T-helper 1 cell treated with Interleukin-12 subunit alpha and Interleukin-12 subunit beta and Interleukin-4 antibody, amounts not matched to agents 30 ng/mL and 1 ng/mL, for 36 hours (primary cell): Measurements from ENCODE around the gene SLU7. TPM values are rescaled to one million over a fixed set of nuclear protein-coding genes. Genes with fewer than 3 reads are reported as not detected.

Experiments
- intact Hi-C: fragments of 100-400 bp; cut with micrococcal nuclease; formaldehyde crosslinking; loops from one replicate; pipeline ENCODE4 v1.15.1; 2024
- total RNA-seq: library from RNA; stranded (reverse); gene quantifications from 2 replicates; pipeline ENCODE4 v1.2.3, GENCODE V29; 2022

The SLU7 gene
- total RNA-seq, 1 donor from 2014 or later = 55.2 TPM

GRCh38 chr5:160370713-160371034 is 48.2 kb downstream of the SLU7 start:
- intact Hi-C loops = no loop called here

DNA sequence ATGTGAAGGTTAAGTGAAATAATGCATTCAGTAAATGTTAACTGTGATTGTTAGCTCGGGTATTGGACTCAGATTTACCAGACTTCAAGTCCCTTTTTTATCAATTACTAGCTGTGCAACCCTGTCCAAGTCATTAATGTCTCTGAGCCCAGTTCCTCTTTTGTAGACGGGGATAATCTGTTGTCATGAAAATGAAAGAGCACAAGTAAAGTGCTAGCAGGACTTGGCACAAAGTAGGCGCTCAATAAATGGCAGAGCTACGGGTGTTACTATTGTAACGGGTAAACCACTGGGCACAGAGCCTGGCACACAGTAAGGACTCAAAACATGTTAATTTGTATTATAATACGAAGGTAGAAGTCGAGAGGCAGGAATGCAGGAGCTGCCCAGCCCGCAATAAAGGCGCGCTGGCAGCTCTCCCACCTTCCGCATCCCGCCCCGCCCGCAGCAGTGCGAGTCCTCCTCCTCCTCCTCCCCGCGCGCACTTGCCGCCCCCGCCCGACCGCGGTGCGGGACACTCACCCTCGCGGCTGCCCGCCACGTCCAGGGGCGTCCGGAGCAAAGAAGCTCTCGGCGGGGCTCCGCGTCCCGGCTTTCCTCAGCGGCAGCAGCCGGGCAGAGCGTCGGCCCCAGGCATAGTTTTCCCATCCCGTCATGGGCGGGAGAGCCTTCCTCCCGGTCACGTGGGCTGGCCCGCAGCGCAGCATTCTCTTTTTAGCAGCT is 48.7 kb downstream of the SLU7 start, which contains the start of gene C1QTNF2:
C1QTNF2 (minus strand) TSS at position 637 of the 723 bp plus-strand sequence. CDS start 15,615 bp downstream, outside the sequence.
- intact Hi-C loops = no loop called here

- intact Hi-C loops = no loop called here
Observed at GRCh38 chr5:160367885-160368284, 51.0 kb downstream of the SLU7 start.

DNA sequence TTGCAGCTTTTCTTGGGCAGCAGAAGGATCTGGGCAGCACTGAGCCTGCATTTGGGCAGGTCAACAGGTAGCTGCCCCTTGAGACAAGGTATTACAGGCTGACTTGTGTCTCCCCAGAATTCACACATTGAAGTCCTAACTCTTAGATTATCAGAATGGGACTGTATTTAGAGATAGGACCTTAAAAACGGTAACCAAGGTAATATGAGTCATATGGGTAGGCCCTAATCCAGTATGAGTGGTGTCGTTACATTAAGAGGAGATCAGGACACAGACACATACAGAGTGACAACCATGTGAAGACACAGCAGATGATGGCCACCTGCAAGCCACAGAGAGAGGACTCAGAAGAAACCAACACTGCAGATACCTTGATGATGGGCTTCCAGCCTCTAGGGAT is 51.6 kb downstream of the SLU7 start:
- intact Hi-C loops = no loop called here

DNA sequence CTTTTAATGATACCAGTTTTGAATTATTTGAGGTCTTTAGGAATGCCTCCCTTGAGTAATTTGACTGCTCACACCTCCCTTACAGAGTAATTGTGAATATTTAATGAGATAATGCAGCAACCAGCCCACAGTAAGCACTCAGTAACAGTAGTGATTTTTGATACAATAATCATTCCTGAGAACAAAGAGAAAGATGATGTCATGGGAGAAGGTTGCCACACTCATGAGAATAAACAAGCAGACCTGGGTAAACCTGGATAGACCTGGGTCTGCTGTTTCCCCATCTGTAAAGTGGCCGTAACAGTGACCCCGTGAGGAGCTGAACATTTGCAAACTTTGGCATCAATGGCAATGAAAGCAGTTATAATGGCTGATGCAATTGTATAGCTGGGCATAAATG is 52.7 kb downstream of the SLU7 start:
- intact Hi-C loops = no loop called here

DNA sequence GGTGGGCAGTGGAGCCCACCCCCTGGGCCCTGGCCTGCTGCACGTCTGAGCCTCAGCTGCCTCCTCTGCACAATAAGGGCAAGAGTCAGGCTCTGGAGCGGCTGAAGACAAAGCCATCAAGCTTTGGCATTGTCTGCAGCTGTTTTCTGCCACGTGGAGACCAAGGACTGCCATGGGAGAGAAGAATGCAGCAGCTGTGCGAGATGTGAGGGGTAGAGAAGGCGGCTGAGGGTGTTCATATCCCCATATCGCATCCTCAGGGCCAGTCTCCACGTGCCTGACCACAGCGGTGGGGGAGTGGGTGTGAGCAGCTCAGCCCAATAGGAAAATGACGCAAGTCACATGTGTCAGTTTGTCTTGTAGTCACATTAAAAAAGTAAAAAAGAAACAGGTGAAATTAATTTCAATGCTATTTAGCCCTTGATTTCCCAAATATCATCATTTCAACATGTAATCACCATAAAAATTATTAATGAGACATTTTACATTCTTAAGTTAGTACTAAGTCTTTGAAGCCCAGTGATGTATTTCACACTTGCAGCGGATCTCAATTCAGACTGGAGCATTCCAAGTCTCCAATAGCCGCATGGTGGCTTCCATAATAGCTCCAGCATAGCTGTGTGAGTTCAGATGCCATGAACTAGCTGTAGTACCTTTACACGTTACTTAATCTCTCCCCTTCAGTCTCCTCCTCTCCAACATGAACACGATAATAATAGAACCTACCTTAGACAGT is 55.1 kb downstream of the SLU7 start:
- intact Hi-C loops = no loop called here

GRCh38 chr5:160363211-160363610 is 55.7 kb downstream of the SLU7 start:
- intact Hi-C loops = no loop called here

- intact Hi-C loops = no loop called here
Observed at GRCh38 chr5:160361624-160362228, 57.2 kb downstream of the SLU7 start.

DNA sequence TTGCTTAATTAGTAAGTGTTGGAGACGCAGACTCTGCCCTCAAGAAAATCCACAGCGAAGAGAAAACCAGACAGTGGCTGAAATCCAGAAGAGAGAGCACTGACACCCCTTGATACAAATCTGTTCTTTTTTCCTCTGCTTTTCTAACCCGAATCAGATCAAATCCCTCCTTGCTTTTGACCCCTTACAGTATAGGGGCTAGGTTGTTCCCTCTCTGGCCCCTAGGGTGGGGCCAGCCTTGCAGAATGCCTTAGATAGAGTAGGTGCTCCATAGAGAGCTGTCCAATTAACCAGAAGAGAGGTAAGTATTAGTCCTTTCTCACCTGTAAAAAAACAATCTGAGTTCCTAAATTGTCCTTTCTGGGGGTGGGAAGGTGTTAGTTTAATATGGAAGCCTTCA is 58.6 kb downstream of the SLU7 start:
- intact Hi-C loops = no loop called here

GRCh38 chr5:160359816-160360215 is 59.1 kb downstream of the SLU7 start:
- intact Hi-C loops = no loop called here

DNA sequence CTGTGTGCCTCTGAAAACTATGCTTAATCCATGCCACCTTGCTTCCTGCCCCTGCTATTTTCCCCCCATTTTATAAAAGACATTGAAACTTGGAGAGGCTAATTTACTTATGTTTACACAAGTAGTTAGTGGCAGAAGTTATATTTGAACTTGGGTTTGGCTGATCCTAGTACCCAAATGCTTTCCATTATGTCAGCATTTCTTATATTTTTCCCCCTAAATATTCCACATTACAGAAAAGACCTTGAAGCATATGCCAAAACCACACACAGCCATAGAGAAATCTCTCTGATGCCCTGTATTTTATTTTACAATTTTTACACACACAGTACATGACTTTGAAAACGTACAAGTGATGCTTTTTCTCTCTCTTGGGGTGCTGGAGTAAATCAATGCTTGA is 59.6 kb downstream of the SLU7 start:
- intact Hi-C loops = no loop called here

DNA sequence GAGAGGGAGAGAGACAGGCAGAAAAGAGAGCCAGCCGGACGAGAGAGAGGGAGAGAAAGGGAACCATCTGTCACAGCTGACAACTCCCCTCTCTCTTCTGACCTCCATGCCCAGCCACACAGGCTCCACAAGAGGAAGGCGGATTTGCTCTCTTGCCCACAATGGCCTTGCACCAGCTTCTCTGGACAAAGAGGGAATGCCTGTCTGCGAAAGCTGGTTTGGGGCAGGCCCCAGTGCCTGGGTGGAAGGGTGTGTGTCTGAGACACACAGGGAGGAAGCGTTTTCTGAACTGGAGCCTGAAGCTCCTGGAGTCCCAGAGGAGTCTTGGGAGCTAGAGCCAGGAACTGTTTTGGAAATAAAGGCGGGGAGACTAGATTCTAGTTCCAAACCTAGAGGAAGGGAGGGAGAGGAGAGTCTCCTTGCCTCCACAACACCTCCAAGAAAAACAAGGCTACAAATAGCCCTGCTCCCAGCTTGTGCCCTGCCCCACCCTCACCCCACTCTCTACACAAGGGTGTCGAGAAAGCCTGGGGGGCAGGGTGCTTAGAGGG is 60.9 kb downstream of the SLU7 start:
- intact Hi-C loops = no loop called here

GRCh38 chr5:160357394-160357793 is 61.5 kb downstream of the SLU7 start:
- intact Hi-C loops = no loop called here

DNA sequence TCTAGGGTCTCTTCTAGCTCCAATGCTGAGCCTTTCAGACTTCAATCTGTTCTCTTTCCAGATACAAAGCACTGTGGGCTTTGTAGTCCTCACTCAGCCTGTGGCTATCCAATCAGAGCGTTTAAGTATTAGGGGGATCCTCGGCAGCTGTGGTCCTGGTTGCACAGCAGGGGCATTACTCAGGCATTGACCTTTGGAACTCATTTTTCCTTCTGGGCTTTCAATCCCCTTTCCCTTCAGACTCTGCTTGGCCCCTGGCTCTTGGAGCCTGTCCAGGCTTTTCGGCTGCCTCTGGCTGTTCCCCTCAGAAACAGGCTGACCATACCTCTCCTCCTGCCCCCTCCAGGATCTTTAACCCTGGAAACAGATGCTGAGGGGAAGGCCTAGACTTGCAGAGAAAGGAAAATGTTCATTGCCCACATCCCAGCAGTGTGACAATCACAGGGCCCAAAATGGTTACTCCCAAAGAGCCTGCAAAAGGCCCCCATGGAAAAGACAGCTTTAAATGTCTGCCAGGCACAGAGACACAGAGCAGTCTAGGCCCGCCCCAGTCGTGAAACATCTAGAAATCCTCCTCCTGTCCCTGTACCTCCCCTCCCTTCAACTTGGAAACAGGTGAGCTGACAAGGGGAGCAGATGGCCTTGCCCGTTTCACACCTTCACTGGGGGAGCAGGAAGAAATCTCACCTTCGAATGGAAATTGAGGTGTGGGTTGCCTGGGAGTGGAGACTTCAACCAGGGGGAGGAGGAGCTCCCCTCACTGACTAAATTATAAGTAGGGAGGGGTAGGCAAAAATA is 62.1 kb downstream of the SLU7 start:
- intact Hi-C loops = no loop called here

DNA sequence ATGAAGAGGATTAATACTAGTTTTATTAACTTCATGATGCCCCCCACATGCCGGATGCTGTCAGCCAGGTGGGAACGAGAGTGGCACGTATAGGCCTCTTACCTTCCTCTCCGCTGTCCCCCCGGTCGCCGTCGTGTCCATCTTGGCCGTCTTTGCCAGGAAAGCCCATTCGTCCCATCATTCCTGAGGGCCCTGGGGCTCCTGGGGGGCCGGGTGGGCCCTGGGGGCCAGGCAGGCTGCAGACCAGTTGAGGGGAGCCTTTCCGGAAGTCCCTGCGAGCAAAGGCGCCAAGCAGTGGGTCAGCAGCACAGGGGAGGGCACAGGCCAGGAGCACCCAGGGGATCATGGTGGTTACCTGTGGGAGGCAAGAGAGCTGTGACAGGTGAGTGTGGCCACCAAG is 64.2 kb downstream of the SLU7 start:
- intact Hi-C loops = no loop called here

DNA sequence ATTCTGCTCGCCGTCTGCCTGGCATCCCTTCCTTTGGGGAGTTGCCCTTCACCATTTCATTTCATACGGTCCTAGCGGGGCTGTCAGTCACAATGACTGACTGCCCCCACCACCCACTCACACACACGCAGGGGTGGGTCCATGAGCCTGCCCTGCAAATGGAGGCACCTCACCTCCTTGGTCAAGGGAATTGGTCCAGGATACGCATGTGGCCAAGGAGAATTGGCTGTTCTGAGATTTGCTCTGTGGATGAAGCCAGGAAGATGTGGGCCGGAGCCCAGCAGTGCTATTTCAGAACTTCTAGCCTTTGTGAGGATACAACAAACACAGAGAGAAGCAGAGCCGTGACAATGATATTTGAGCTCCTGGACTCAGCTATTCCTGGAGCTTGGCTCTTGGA is 65.5 kb downstream of the SLU7 start:
- intact Hi-C loops = no loop called here

- intact Hi-C loops = no loop called here
Observed at GRCh38 chr5:160352308-160352707, 66.6 kb downstream of the SLU7 start.
